Limb (tissue), 2 donors: ENCODE measurements around the gene PARD3B.

ENCODE experiments used
- DNase-seq, 2 donors: peaks; one replicate each; pipeline ENCODE4 v3.0.0-alpha.2; 2016; ENCODE audit errors: extremely low spot score in 2 of 2

The PARD3B gene

GRCh38 chr2:205496370-205496769 lies 951.1 kb downstream of the PARD3B start:
- DNase-seq = no peak

DNA sequence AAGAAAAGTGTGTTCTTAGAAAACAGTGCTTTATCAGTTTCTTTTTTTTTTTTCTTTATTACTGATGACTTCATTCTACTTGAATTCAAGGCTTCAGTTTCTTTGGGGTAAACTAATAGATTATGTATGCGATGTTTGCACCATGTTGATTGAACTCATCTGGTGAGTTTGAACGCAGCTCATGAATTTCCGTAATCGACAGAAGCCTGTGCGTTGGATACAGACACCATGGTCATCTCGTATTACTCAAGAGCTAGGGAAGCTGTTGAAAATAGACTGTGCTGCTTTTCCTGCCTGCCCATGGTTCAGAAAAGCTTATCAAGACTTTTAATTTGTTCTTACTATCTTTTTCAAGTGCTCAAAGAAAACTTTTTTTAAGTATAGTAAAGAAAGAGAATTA lies 951.5 kb downstream of the PARD3B start:
- peak in 1 of 2 donors; percentile 75 for DNase-seq

DNA sequence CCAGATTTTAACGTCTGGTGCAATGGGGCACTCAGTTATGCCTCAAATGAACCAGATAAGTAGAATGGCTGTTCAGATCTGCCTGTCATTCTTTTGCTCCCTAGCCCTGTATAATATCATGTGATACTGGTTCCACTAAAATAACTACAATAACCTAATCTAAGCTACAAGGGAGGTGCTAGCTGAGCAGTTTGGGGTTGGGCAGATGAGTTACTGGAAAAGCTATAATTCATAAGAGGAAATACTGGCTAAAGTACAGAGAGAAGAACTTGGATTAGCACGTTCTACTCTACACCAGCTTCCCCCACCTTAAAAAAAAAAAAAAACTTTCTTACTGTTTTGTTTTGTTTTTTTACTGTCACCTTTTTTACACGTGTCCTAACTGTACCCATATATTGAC lies 953.7 kb downstream of the PARD3B start:
- no peak for DNase-seq

DNA sequence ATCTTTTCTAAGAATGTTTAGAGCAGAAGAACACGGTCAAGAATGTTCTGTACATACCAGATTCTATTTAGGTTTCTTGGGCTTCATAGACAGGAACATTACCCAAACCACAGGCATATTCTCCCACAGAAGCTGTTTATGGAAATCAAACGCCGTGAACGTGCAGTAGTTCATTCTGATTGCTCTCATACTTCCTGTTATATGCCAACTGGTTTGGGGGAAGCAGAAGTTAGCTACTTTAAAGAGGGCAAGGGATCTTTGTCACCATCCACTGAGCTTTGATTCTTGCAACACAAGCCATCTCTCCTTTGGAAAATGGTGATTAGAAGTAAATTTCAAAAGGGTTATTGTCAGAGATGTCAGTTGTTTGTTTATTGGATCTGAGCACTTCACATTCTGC lies 954.8 kb downstream of the PARD3B start:
- DNase-seq = no peak

DNA sequence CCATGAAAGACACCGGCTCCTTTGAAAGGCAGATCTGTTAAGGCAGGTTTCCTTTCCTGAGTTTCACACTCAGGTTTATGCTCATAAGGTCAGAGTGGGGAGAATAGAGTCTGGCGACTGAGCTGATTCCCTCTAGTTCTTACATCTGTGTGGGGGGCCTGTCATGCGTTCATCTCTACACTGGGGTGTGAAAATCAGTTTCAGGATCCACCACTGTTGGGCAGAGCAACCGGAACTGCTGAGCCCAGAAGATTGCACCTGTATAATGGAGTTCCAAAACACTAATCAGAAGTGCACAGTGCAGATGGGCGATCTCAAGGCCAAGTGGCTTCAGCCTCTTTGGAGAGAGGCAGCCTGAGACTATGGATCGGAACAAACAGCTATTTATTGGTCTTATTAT lies 955.7 kb downstream of the PARD3B start:
- DNase-seq = no peak

DNA sequence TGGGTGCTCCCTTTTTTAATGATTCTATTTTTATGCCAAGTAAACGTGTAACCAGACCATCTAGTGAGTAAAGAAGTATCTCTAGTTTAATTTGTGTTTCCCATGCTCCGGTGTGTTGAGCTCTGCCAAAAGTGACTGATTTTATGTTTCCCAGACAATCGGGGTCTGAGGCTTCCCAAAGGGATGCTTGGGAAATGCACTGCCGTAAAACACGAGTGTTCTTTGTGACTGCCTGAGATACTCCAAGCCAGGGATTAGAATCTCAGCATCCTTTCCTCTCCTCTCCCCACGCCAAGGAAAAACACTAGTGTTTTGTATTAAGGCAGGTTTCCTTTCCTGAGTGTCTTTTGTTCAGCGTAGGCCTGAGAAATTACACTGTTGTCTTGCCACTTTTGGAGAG lies 956.6 kb downstream of the PARD3B start:
- no peak for DNase-seq

GRCh38 chr2:205505371-205505770 lies 960.1 kb downstream of the PARD3B start:
- no peak for DNase-seq

- DNase-seq = no peak
Observed at GRCh38 chr2:205509655-205510054, 964.4 kb downstream of the PARD3B start.

- no peak for DNase-seq
Observed at GRCh38 chr2:205510345-205510744, 965.1 kb downstream of the PARD3B start.

DNA sequence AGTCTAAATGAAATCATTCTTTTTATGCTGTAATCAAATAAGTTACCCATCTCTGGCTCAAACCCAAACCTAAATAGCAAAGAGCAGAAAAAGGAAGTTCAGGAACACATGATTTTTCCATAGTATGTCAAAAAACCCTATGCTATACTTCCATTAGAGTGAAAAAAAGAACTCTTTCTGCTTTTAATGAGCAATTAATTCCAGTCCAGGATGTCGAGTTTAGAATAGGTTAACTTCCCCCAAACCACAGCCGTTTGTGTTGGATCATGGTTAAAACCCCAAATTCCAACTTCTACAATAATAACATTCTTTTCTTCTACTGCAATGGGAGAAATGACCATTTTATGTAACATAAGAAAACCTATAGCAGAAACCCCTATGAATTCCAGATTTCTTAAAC lies 965.9 kb downstream of the PARD3B start:
- peak in 1 of 2 donors; percentile 40 for DNase-seq

GRCh38 chr2:205511641-205512040 lies 966.4 kb downstream of the PARD3B start:
- no peak for DNase-seq

- no peak for DNase-seq
Observed at GRCh38 chr2:205520311-205520710, 975.0 kb downstream of the PARD3B start.

GRCh38 chr2:205524656-205525055 lies 979.4 kb downstream of the PARD3B start:
- no peak for DNase-seq

GRCh38 chr2:205527801-205528200 lies 982.5 kb downstream of the PARD3B start:
- no peak for DNase-seq

- no peak for DNase-seq
Observed at GRCh38 chr2:205531072-205531471, 985.8 kb downstream of the PARD3B start.

- DNase-seq = no peak
Observed at GRCh38 chr2:205531489-205532148, 986.3 kb downstream of the PARD3B start.

- no peak for DNase-seq
Observed at GRCh38 chr2:205535001-205535400, 989.7 kb downstream of the PARD3B start.

GRCh38 chr2:205539603-205540002 lies 994.3 kb downstream of the PARD3B start:
- DNase-seq = no peak

DNA sequence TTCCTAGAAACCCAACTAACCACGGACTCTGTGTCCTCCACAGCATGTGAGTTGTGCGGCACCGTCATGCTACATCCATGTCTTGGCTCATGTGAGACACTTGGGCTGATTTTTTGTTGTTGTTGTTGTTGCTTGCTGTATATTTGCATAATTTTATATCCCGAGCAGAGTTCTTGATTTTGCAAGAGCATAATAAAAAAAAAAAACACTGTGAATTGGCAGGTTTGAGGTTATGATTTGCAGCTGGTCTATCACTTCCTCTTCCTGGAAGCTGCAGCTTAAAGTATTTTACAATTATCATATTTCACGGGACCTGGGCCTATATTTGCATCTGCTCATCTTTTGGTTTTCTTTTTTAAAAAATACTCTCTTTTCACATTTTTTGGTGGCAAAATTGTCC lies 994.8 kb downstream of the PARD3B start:
- DNase-seq = no peak

DNA sequence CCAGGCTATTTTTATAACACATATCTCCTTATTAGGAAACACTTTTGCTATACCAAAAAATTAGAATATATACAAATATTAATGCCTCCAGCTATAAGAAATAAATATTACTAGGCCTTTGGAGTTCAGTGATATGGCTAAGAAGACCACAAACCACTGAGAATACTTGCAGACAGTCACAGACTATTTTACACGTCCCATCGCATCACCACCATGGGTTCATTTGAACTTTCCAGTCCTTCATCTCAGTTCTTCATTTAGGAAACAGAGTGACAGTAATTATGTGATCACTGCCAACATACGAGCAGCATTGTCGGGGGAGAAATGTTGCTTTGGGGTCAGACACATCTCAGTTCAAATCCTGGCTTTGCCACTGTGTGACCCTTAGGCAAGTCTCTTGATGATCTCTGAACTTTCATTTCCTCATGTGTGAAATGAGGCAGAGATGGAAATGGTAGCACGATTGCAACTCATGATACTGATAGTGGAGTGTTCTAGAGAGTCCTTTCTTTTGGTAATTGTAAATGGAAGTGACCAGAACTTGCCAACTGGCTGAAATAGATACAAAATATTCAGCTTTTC lies 998.1 kb downstream of the PARD3B start:
- DNase-seq = no peak

GRCh38 chr2:205543937-205544702 lies 998.8 kb downstream of the PARD3B start:
- no peak for DNase-seq

GRCh38 chr2:205545971-205546816 lies 1000.9 kb downstream of the PARD3B start:
- no peak for DNase-seq
